Left forelimb (tissue), 1 donor: ENCODE data around the gene LDLRAP1.

ENCODE experiments used
- DNase-seq: peaks from one replicate; pipeline ENCODE4 v3.0.0-alpha.2; 2018; ENCODE audit warnings: low spot score

LDLRAP1 gene

DNA sequence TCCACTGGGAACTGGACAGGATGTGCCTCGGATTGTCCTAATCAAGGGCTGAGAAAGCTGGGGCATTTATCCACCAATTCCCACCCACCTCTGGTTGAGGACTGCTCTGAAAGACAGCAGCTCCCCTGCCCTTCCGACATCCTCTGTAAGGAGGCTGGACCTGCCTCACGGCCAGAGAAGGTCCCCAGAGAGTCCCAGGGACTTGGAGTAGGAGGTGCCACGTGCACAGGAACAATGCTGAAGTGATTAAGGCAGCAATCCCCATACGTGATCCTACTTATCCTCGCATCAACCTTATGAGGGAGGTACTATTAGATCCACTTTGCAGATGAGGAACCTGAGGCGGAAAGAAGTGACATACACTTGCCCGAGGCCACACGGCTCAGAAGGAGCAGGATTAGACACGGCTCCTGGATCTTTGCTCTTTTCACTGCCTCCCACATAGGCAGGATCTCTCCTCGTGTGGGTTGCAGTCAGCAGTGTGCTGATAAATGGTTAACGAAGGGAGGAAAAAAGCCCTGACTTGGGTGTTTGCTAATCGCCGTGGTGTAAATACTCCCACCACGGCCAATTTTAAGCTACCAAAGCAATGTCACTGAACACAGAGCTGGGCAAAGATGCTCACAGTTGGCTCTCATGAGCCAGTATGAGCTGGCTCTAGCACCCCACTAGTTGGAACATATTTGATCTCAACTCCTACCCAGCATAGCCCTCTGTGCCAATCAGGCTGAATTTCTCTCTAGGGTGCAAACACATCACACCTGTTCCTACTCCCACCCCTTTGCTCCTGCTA is 18.6 kb upstream of the LDLRAP1 start:
- DNase-seq: no peak

DNA sequence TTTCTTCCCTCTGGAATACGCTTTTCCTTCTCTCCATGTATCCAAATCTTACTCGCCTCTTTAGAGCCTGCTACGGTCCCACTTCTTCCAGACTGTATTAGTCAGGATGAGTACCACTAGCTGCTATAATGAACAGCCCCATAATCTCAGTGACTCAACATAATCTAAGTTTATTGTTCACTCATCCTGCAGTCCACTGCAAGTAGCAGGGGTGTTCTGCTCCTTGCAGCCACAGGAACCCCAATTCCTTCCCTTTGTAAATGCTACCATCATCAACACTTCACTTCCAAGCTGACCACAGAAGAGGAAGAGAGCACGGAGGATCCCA is 18.1 kb upstream of the LDLRAP1 start:
- DNase-seq: no peak

GRCh38 chr1:25526753-25527152 is 16.7 kb upstream of the LDLRAP1 start:
- no peak for DNase-seq

DNA sequence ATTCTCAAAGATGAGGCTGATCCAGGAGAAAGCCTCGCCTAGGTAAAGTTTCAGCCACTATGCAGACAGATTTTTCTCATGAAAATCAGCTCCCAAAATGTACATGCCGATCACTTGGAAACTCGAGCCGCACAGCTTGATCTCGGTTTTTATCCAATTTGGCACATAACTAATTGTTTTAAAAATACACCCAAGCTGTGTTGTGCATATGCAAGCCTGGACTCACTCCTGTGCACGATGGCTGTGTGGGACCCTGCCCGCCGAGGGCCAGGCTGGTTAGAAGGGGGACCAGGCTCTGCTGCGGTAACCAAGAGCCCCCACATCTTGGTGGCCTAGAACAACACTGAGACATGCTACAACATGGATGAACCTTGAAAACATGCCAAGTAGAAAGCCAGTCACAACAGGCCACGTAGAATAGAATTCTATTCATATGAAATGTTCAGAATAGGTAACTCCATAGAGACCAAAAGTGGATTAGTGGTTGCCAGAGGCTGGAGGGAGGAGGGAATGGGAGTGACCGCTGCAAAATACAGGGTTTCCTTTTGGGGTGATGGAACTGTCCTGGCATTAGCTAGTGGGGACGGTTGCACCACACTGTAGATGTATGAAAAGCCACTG is 16.1 kb upstream of the LDLRAP1 start:
- no peak for DNase-seq

- DNase-seq: no peak
Observed at GRCh38 chr1:25527946-25528595, 15.3 kb upstream of the LDLRAP1 start.

GRCh38 chr1:25528881-25529517 is 14.4 kb upstream of the LDLRAP1 start:
- no peak for DNase-seq

GRCh38 chr1:25529518-25530185 is 13.8 kb upstream of the LDLRAP1 start:
- no peak for DNase-seq

GRCh38 chr1:25530186-25531081 is 13.0 kb upstream of the LDLRAP1 start:
- no peak for DNase-seq

- no peak for DNase-seq
Observed at GRCh38 chr1:25531082-25531461, 12.3 kb upstream of the LDLRAP1 start.

GRCh38 chr1:25532970-25533369 is 10.4 kb upstream of the LDLRAP1 start:
- no peak for DNase-seq

GRCh38 chr1:25533775-25534409 is 9.5 kb upstream of the LDLRAP1 start:
- DNase-seq: no peak

DNA sequence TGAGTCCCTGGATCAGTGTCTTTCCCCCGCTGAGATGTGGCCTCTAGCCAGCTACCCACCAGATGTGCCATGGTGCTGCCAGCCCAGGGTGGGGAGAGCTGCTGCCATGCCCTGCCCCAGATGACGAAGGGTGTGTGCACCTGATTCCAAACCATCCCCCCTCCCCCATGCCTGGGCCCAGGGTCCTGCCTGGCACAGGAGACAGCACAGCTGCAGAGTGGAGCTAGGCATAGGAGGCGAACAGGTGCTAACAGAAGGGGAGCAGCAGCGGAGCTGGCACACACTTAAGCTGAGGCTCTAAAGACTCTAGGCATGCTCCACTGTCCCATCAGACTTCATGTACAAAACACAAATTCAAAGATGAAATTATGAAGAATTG is 9.0 kb upstream of the LDLRAP1 start:
- DNase-seq: no peak

GRCh38 chr1:25536124-25536523 is 7.3 kb upstream of the LDLRAP1 start:
- DNase-seq: no peak

- DNase-seq: no peak
Observed at GRCh38 chr1:25537153-25537831, 6.1 kb upstream of the LDLRAP1 start.

DNA sequence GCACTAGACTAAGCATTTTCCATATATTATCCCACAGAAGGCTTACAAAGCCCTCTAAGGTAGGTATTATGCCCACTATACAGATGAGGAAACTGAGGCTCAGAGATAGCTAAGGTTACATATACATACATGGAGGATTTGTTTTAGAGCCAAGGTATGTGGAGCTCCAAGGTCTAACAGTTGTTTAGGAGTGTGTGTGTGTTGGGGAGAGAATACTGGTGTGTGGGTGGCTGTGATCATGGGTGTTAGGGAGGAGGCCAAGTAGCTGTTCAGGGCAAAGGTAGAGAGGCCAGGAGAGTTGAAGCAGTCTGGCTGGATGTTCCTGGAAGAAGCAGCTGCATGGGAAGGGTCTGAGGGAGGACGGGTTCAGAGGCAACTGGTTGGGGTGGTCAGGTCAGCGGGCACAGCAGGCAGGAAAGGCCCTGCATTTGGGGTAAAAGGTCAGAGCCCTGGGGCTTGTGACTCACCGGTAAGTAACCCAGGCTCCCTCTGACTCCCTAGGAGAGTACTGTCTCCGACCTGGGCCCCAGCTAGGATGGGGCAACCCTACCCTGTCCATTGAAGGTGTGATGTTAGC is 5.1 kb upstream of the LDLRAP1 start:
- DNase-seq: no peak

DNA sequence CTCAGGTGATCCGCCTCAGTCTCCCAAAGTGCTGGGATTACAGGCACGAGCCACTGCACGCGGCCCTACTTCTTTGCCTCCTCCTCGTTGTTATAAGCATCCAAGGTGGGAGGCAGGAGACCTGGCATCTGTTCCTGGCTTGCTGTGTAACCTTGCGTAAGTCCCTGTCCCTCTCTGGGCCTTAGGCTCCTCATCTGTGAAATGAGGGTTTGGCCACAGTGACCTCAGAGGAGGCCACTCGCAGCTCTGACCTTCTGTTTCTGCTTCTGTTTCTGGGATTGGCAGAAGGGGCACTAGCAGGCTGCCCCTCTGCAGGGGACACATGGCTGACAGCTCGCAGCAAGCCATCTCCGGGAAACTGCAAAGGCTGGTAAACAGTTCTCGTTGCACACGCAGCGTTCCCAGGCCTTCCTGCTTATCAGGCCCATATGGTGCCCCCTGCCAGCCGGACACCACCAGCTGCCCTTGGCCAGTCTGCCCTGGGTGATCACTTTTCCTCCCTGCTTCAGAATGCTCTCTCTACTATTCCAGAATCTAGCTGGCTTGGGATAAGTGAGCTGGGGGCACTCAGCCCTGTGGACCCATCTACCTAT is 2.6 kb upstream of the LDLRAP1 start:
- DNase-seq: no peak

GRCh38 chr1:25541425-25541824 is 2.0 kb upstream of the LDLRAP1 start:
- DNase-seq: no peak

DNA sequence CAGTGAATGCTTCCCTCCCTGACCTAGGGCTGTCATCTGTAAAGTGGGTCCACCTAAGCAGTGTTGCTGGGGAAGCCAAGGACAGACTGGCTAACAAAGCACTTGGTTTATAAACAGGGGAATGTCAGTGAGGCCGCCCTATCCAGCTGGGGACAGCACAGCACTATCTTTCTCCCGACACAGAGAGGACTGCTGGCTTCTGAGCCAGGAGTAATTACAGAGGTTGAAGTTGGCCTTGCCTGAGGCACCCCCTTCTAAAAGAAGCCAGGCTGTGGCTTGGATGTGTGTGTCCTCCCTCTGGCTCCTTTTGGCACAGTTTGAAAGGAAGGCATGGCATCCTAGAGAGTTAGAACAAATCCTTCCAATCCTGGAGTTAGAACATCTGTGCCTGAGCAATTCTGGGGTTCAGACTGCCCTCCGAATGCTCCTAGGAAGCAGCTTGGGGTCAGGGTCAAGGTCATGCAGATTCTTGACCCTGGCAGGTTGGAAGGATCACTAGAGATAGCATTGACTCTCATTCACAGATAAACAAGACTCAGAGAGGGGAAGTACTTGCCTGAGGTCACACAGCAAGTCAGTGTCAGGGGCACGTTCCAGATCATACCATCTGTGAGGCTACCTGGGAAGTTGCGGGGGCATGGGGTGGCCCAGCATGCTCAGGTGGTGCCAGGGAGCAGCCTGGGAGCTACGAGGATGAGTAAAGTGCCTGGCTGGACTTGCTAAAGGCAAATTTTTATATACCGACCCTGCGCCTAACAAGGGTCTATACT is 1.3 kb upstream of the LDLRAP1 start:
- no peak for DNase-seq

GRCh38 chr1:25543005-25543424 is 391 bp upstream of the LDLRAP1 start:
- no peak for DNase-seq
